Panc1 (cell line): ENCODE measurements around the gene FBXW12. TPM values are rescaled to one million over a fixed set of nuclear protein-coding genes. Genes with fewer than 3 reads are reported as not detected.

ENCODE experiments used
- ATAC-seq: fragments of 200-7000 bp; cut with Tn5 transposase; 2 replicates; pipeline ENCODE4 v1.9.1; 2020; ENCODE audit warnings: mild to moderate bottlenecking, moderate library complexity
- BruUV-seq: library from RNA; stranded (reverse); fragments of 400-500 nt; replicated peaks from 2 replicates; lab custom pipeline; 2021; lab: Mats Ljungman, UMichigan
- CTCF ChIA-PET: fragments of 300-600 bp; sonication (Branson Sonifier 250); formaldehyde crosslinking; loops from one replicate; lab custom pipeline; 2022; ENCODE audit warnings: antibody characterized with exemption; lab: Charles Lee
- POLR2A ChIA-PET: fragments of 300-600 bp; sonication (Branson Sonifier 250); formaldehyde crosslinking; loops from one replicate; lab custom pipeline; 2022; ENCODE audit warnings: antibody characterized with exemption; lab: Charles Lee
- DNase-seq: peaks from one replicate; pipeline ENCODE4 v3.0.0-alpha.2; 2010; ENCODE audit warnings: low read depth, low spot score
- H3K27ac ChIP-seq: 2 replicates; pipeline ENCODE4 v1.5.1; 2011; ENCODE audit warnings: mild to moderate bottlenecking, low read length, inconsistent platforms
- H3K27me3 ChIP-seq: fragments of 200-500 bp; sonication (Bioruptor generic); 2 replicates; pipeline ENCODE4 v1.6.0; 2014; ENCODE audit warnings: low read length, inconsistent platforms; ENCODE audit not compliant: control insufficient read depth, insufficient read depth
- H3K36me3 ChIP-seq: fragments of 200-500 bp; sonication (Bioruptor generic); 2 replicates; pipeline ENCODE4 v1.5.1; 2014; ENCODE audit warnings: inconsistent platforms, mild to moderate bottlenecking, low read length, moderate library complexity; ENCODE audit not compliant: control insufficient read depth, insufficient read depth
- H3K4me1 ChIP-seq: 2 replicates; pipeline ENCODE4 v1.5.1; 2011; ENCODE audit warnings: inconsistent platforms, mild to moderate bottlenecking, low read length, moderate library complexity; ENCODE audit not compliant: control insufficient read depth, insufficient read depth
- H3K4me3 ChIP-seq, 2 experiments: 2 replicates each; pipeline ENCODE4 v1.5.1; 2011 to 2012; ENCODE audit warnings: low read depth in 2 of 2, low read length in 2 of 2, mild to moderate bottlenecking in 2 of 2, inconsistent platforms in 1 of 2, moderate library complexity in 1 of 2
- H3K9me3 ChIP-seq: fragments of 200-500 bp; sonication (Bioruptor generic); 2 replicates; pipeline ENCODE4 v1.5.1; 2014; ENCODE audit warnings: low read depth, mild to moderate bottlenecking, inconsistent platforms, low read length, moderate library complexity; ENCODE audit not compliant: control insufficient read depth, insufficient read depth
- CTCF ChIP-seq: fragments of 450-650 bp; IDR thresholded peaks from 2 replicates; pipeline ENCODE4 v1.5.1; 2017; ENCODE audit warnings: mild to moderate bottlenecking
- POLR2AphosphoS5 ChIP-seq: IDR thresholded peaks from 2 replicates; pipeline ENCODE4 v1.6.1; 2012; ENCODE audit warnings: mild to moderate bottlenecking, low read depth, low read length, moderate library complexity
- SIN3A ChIP-seq: IDR thresholded peaks from 2 replicates; pipeline ENCODE4 v1.6.1; 2012; ENCODE audit warnings: low read depth, mild to moderate bottlenecking, low read length, moderate library complexity, borderline replicate concordance; ENCODE audit not compliant: insufficient read depth
- TCF7L2 ChIP-seq: IDR thresholded peaks from 2 replicates; pipeline ENCODE4 v1.6.1; 2011; ENCODE audit warnings: mild to moderate bottlenecking, low read depth, low read length, inconsistent platforms
- in situ Hi-C: cut with HindIII; loops from 2 replicates; pipeline ENCODE4 v1.10.0; 2016; ENCODE audit warnings: low sequenced_read_pairs, low pct_unique_long_range_greater_than_20kb
- intact Hi-C: fragments of 100-400 bp; cut with micrococcal nuclease; formaldehyde crosslinking; loops from one replicate; pipeline ENCODE4 v1.10.0; 2022; ENCODE audit not compliant: unreplicated experiment
- total RNA-seq: library from RNA; stranded (reverse); gene quantifications from one replicate; pipeline ENCODE4 v1.2.1, GENCODE V29; 2021; ENCODE audit not compliant: unreplicated experiment
- TF ChIP-seq, protein P1 (sequence below), 2 experiments: IDR thresholded peaks; 2 replicates each; pipeline ENCODE4 v1.6.1; 2011 to 2012; ENCODE audit warnings: low read depth in 2 of 2, control low read depth in 1 of 2, low read length in 1 of 2, mild to moderate bottlenecking in 1 of 2, moderate library complexity in 1 of 2; ENCODE audit not compliant: insufficient read depth in 1 of 2

FBXW12 gene
- total RNA-seq, 1 experiment from 2014 or later, result not detected

- DNase-seq (no peak), ATAC-seq (no peak)
Observed at GRCh38 chr3:48419149-48419548, 47.1 kb downstream of the FBXW12 start.

GRCh38 chr3:48419597-48419996, 47.6 kb downstream of the FBXW12 start:
- H3K27ac ChIP-seq, result no peak overlapping the region
- no peak for DNase-seq
- no peak overlapping the region for H3K4me3 ChIP-seq
- no peak for TF ChIP-seq TCF7L2
- no peak for TF ChIP-seq CTCF
- TF ChIP-seq POLR2AphosphoS5, result no peak
- no peak for TF ChIP-seq SIN3A
- no peaks in the 10 kb centered on the region for H3K4me1 ChIP-seq
- CTCF ChIA-PET, result interaction anchor here (1.5 kb wide), 1 partner anchor 17 kb away, joined by 7 read pairs; no protein-coding TSS in a partner anchor
- POLR2A ChIA-PET, result no interaction called here
- in situ Hi-C loops (no loop called here), intact Hi-C loops (no loop called here)
- no peaks in the 10 kb centered on the region for H3K27me3 ChIP-seq
- no peak for ATAC-seq
- H3K9me3 ChIP-seq, result no peaks in the 10 kb centered on the region
- no TSS peak for BruUV-seq
- no peaks in the 10 kb centered on the region for H3K36me3 ChIP-seq

More at GRCh38 chr3:48419149-48419548, 47.1 kb downstream of the FBXW12 start:
- no peak overlapping the region for H3K27ac ChIP-seq
- ChIA-PET POLR2A (no interaction called here), CTCF (interaction anchor here (1.5 kb wide), 1 partner anchor 17 kb away, joined by 7 read pairs; no protein-coding TSS in a partner anchor)
- no peaks in the 10 kb centered on the region for H3K36me3 ChIP-seq
- intact Hi-C loops (no loop called here), in situ Hi-C loops (no loop called here)
- H3K27me3 ChIP-seq, result no peaks in the 10 kb centered on the region
- no peak overlapping the region for H3K4me3 ChIP-seq
- H3K4me1 ChIP-seq, result no peaks in the 10 kb centered on the region
- no peak for TF ChIP-seq POLR2AphosphoS5
- TF ChIP-seq TCF7L2, result no peak
- TF ChIP-seq SIN3A, result no peak
- TF ChIP-seq, protein P1, sequence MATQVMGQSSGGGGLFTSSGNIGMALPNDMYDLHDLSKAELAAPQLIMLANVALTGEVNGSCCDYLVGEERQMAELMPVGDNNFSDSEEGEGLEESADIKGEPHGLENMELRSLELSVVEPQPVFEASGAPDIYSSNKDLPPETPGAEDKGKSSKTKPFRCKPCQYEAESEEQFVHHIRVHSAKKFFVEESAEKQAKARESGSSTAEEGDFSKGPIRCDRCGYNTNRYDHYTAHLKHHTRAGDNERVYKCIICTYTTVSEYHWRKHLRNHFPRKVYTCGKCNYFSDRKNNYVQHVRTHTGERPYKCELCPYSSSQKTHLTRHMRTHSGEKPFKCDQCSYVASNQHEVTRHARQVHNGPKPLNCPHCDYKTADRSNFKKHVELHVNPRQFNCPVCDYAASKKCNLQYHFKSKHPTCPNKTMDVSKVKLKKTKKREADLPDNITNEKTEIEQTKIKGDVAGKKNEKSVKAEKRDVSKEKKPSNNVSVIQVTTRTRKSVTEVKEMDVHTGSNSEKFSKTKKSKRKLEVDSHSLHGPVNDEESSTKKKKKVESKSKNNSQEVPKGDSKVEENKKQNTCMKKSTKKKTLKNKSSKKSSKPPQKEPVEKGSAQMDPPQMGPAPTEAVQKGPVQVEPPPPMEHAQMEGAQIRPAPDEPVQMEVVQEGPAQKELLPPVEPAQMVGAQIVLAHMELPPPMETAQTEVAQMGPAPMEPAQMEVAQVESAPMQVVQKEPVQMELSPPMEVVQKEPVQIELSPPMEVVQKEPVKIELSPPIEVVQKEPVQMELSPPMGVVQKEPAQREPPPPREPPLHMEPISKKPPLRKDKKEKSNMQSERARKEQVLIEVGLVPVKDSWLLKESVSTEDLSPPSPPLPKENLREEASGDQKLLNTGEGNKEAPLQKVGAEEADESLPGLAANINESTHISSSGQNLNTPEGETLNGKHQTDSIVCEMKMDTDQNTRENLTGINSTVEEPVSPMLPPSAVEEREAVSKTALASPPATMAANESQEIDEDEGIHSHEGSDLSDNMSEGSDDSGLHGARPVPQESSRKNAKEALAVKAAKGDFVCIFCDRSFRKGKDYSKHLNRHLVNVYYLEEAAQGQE (IDR thresholded peaks at IDR 0.05; ENCODE audit: insufficient read depth in 1 of 2, low read depth in 2 of 2, low read length in 1 of 2), result no peak
- TF ChIP-seq CTCF, result no peak
- no peaks in the 10 kb centered on the region for H3K9me3 ChIP-seq
- BruUV-seq, result no TSS peak
